Measurements from ENCODE around the gene ISLR.
"Not testable (repeated sequence)": the region's sequence is repeated elsewhere in the genome, so short reads cannot be mapped to it uniquely, and the experiment has no call there.

ISLR gene

DNA sequence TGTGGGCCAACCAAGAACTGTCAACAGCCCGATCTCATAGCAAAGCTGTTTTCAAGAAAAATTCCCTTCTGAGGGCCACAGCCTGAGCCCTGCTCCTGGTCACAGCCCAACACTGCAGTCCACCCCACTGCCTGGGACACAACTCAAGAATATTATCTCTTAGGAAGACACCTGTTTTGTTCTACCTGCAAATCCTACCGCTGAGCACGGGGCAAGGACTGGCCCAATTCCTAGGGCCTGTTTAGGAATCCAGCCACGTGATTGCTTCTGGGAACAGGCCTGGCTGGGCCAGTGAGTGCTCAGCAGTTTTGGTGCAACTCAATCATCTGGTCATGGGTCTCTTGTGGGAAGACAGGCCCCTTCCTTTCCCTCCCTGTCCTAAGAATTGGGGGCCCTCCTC lies 34.9 kb upstream of the ISLR start:
- DNase-seq = no peak

DNA sequence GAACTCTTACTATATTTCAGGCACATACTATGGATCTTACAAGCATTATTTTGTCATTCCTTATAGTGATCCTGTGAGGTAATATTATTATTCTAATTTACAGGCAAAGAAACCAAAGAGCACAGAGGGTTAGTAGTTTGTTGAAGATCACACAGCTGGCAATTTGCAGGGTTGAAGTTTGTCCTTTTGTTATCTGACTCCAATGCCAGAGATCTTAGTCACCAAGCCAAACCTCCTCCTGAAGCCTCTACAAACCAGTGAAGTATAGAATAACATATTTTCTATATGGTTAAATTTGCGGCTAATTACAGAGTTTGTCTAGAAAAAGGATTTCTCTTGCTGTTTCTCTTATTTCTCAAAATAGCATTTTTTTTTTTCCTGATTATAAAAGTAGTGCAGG lies 31.9 kb upstream of the ISLR start:
- no peak for DNase-seq

- no peak for DNase-seq
These were observed 29.2 kb upstream of the ISLR start for GRCh38 chr15:74144153-74144775.

DNA sequence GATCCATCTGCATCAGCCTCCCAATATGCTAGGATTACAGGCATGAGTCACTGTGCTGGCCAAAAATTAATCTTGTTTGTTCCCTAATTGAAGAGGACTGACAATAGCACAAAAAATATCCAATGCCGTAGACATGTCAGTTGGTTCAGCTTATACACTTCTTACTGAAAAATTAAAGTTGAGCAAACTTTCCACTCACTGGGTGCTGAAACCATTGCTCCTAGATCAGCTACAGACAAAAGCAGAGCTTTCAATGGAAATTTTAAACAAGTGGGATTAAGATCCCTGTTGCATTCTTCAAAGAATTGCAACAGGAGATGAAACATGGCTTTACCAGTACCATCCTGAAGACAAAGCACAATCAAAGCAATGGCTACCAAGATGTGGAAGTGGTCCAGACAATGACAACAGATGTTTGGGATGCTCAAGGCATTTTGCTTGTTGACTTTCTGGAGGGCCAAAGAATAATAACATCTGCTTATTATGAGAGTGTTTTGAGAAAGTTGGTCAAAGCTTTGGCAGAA lies 27.2 kb upstream of the ISLR start:
- DNase-seq = no peak

DNA sequence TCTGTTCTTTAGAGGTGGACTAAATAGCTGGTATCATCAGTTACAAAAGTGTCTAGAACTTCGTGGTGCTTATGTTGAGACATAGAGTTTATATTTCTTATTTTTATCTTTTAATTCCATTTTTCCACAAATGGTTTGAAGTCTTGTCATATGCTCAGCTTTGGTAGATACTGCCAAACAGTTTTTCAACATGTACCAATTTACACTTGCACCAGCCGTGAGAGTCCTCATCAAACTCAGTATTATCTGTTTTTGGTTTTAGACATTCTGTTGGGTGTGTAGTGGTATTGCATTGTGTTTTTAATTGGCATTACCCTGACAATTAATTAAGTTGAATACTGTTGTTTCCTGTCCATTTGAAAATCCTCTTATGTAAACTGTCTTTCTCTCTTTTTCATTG lies 26.5 kb upstream of the ISLR start:
- DNase-seq = no peak

- no peak for DNase-seq
These were observed 17.6 kb upstream of the ISLR start for GRCh38 chr15:74155766-74156417.

DNA sequence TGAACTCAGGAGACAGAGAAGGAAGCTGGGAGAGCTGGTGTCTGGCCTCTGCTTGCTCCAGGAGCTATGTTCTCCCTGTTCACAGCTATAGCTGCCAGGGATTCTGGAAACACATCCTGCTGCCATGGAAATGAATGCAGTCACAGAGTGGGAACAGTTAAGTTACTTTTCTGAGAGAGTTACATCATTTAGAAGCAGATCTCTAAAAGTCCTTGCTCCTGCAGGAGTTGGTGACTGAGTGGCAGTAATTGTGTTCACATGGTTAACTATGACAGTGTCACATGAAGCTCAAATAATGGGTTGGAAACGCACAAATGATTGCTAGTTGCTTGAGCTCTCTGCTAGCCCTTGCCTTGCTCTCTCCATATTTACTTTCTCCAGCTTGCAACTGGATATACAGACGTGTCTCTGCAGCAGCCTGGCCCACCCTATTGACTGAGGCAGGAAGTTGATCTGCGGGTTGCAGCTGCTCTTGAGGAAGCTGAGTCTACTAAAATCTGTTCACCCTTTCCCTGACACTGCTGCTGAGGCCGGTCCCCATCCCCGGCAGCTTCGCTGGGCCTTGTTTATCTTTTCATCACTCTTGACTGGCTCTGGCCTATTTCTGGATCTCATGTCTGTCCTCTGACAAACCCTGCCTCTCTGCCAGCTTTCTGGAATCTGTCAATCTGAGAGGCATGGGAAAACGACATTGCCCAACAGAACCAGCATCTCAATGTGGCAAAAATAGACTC lies 16.7 kb upstream of the ISLR start:
- DNase-seq = no peak

GRCh38 chr15:74157868-74158827 lies 15.4 kb upstream of the ISLR start:
- DNase-seq = no peak

- no peak for DNase-seq
These were observed 14.5 kb upstream of the ISLR start for GRCh38 chr15:74158855-74159650.

DNA sequence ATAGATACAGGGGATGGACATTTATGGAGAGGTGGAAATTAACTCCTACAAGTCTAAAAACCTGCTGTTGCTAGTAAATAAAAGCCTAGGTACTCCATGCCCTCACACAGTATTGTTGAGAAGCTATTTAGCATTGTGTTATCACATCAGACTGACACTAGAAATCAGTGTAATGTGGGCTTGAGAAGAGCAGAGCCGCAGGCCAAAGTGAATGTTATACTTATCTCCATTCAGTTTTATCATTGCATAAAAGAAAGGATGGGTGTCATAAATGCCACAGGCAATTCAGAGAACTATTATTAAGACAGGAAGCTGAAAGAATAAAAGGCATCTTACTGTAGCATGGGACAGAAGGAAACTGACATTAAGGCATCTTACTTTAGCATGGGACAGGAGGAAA lies 13.7 kb upstream of the ISLR start:
- DNase-seq = no peak

- not testable (repeated sequence) for DNase-seq
These were observed 13.1 kb upstream of the ISLR start for GRCh38 chr15:74160390-74160789.

GRCh38 chr15:74162195-74162536 lies 11.3 kb upstream of the ISLR start:
- not testable (repeated sequence) for DNase-seq

DNA sequence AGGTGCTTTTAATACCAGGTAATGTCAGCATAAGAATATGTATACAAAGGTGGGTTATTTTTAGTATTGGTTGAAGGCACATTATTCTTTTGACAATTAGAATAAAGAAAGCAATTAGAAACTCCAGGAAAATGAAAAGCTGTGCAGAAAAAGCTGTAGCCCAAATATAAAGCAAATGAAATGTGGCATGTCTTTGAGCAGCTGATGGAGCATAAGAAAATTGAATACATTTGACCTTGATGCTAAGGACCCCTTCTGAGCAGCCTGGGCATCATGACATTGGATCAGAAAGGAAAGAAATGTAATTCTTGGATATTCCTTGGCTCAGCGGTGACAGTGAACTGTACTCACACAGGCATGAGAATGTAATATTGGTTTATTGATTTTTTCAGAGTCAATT lies 8.0 kb upstream of the ISLR start:
- DNase-seq = no peak

DNA sequence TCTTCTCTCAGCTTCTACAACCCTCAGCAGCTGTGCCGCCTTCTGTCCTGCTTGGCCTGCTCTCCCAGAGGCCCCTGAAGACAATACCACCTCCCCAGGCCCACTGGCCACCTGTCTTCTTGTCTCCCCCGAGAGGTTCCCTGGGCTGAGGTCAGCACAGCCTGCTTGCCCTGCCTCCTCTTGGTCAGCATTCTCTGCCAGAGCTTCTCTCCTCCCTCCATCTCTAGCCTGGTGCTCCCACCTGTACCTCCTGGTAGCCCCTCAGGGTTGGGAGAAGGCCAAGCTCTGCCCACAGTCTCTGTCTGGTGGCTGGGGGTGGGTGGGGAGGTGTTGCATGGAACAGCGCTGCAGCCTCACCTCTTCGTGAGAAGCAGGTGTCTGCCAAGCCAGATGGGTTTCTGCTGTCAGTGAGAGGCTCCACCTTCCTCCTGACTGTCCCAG lies 5.6 kb upstream of the ISLR start:
- no peak for DNase-seq

DNA sequence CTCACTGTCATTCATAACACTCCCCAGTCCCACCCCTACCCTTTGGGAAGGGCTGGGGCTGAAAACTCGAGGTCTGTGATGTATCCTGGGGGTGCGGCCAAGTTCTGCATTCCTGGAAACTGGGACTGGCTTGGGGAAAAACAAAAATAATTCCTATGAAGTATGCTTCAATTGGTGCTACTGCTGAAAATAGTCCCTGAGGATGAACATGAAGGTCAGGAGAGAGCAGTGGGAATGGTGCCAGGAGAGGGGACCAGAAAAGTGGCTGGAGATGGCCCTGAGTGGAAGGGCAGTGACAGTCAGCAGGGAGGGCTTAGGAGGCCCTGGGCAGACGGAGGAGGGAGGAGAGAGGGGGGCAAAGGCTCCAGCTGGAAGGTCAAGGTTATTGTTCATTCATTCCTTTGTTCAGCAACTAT lies 4.8 kb upstream of the ISLR start:
- DNase-seq = no peak

DNA sequence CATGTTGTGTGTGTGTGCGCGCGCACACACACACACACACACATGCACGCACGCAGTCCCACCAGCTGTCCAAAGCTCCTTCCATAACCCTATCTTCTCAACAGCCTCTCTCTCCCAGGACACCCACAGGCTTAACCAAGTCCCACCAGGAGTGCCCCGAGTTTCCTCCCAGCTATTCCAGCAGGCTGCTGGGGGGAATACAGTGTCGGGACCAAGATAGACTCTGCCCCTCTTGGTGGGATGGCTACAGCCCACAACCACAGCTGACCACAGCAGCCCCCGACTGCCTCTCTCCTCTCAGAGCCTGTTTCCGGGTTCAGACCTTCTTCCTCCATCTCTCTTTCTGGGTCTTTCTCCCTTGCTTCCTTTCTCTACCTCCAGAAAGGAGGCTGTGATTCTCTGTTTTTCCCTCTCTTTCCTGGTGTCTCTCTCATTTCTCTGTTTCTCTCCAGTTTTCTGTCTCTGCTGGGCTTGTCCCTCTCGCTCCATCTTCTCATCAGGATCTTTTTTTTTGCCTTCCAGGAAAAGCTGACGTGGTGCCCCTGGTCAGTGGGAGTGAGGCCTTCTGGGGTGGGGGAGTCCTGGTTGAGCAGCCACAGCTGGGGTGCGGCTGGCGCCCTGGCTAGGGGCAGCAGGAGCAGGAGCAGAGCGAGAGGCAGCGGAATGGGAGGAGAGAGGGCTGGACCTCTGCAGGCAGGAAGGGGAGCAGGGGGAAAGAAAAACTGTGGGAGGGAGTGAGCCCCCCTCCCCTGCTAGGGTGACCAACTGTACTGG lies 3.3 kb upstream of the ISLR start:
- no peak for DNase-seq

GRCh38 chr15:74170875-74171578 lies 2.5 kb upstream of the ISLR start:
- no peak for DNase-seq

GRCh38 chr15:74171965-74172541 lies 1.5 kb upstream of the ISLR start:
- DNase-seq = no peak

DNA sequence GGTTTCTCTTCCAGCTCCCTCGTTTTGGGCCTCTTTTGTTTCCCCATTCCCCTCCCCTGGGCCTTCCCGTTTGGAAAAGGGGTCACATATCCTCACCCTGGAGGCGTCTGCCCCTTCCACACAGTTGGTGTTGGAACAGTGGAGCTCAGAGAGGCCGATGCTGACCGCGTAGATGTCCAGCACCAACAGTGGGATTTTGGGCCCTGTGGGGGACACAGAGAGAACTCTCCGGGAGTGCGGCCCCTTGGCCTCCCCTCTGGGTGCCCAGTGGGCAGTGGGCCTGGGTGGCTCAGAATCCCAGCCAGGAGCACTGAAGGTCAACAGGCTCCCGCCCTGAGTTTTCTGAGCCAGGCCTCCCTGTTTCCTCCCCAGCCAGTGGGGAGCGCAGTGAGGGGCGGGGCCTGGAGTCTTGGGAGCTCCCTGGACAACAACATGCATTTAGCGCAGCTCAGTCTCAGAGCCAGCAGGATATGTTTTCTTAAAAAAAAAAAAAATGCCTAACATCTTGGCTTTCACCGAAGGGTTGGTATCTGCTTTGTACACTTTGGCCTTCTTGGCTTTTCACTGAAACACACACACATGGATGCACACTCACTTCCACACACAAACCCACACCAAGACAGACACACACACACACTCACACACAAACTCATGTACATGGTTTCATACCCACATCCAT lies 670 bp upstream of the ISLR start:
- DNase-seq = no peak
